ENCODE data around the gene PLOD2.
A peak's percentile ranks its signal among the peaks of the same experiment; 100 is the strongest.

Gene PLOD2

DNA sequence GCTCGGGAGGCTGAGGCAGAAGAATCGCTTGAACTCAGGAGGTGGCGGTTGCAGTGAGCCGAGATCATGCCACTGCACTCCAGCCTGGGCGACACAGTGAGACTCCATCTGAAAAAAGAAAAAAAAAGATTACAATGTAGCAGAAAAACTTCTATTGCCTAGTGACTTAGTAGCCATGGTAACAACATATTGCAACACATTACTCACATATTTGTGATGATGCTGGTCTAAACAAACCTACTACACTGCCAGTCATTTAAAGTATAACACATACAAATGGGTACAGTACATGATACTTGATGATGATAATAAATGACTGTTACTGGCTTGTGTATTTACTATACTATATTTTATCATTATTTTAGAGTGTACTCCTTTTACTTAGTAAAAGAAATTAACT is 125.6 kb downstream of the PLOD2 start:
- DNase-seq, result no peak

DNA sequence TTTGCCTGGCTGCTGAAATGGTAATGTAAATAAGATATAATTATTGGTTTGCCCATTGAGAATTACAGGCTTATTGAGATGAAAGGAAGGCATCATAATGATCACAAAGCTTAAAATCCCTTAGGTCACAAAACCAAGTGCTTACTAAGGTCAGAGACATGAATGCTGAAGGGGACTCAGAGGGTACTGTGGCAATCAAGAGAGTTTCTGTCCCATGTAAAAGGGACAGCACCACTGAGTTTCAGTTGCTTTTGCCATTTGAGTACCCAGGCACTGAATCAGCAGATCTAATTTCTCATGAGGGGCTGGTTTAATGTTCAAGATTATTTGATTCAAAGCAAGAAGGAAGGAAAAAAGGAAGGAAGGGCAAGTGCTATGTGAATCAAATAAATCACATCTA is 127.0 kb downstream of the PLOD2 start:
- peak; percentile 85 for DNase-seq

GRCh38 chr3:146026547-146026946 is 134.4 kb downstream of the PLOD2 start:
- peak; percentile 1 for DNase-seq

DNA sequence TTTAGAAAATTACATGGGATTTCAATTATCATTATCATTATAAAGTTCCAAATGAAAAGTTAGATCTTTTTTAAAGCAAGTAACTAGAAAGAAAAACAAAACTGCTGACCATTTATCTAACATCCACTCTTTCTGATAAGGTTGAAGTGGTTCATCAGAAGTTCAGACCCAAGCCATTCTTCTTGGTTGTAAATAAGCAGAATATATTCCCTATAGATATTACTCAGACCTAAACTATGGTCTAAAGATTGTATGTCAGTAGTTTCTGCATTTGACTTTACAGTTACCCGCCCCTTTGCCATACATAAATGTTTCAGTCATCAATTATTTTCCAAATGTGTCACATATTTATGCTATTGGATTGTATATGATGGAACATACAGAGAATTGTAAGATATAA is 136.7 kb downstream of the PLOD2 start:
- no peak for DNase-seq

DNA sequence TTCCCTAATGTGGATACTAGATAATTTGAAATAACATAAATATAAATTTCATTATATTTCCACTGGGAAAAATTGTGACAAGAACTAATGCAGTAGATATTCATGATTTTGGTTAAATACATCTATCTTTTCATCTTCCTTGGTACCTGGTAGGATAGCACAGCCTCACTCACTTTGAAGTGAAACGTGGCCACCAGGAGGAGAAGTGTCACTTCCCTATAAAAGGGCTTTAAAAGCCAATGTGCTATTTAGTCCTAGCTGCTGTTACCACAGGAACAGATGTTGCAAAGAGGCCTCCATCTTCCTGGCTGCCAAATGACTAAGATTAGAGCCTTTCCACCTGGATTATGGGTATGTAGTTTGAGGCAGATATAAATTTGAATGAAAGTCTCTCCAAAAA is 140.0 kb downstream of the PLOD2 start:
- DNase-seq, result peak; percentile 36

- no peak for DNase-seq
Measured at GRCh38 chr3:146019508-146019907, 141.5 kb downstream of the PLOD2 start.
